Measurements from ENCODE around the gene MCRS1.
A peak's percentile ranks its signal among the peaks of the same experiment; 100 is the strongest.

MCRS1 gene

GRCh38 chr12:49583366-49584094 is 15.6 kb upstream of the MCRS1 start:
- peak in 6 of 10 donors; percentile 19 to 88 (median 26) for DNase-seq
- intact Hi-C loops (cut with DNase I): loop anchor here (5.0 kb wide), 1 partner anchor 226 kb away; no protein-coding TSS in a partner anchor

- DNase-seq: peak in 1 of 10 donors; percentile 7
- intact Hi-C loops (cut with DNase I): loop anchor here (5.0 kb wide), 1 partner anchor 226 kb away; no protein-coding TSS in a partner anchor
Observed at GRCh38 chr12:49582850-49583249, 14.9 kb upstream of the MCRS1 start.

- intact Hi-C loops (cut with DNase I): loop anchor here (5.0 kb wide), 1 partner anchor 225 kb away; no protein-coding TSS in a partner anchor
Observed at GRCh38 chr12:49582201-49582600, 14.3 kb upstream of the MCRS1 start.

GRCh38 chr12:49580572-49581535 is 12.9 kb upstream of the MCRS1 start:
- intact Hi-C loops (cut with DNase I): loop anchor here (5.0 kb wide), 1 partner anchor 224 kb away; no protein-coding TSS in a partner anchor
- DNase-seq: peak; percentile 41 to 96 (median 81)

More at GRCh38 chr12:49582201-49582600, 14.3 kb upstream of the MCRS1 start:
- no peak for DNase-seq

GRCh38 chr12:49578471-49579112 is 10.7 kb upstream of the MCRS1 start:
- intact Hi-C loops (cut with DNase I): no loop called here

GRCh38 chr12:49577589-49578315 is 9.8 kb upstream of the MCRS1 start:
- intact Hi-C loops (cut with DNase I): no loop called here
- DNase-seq: peak in 1 of 10 donors; percentile 39

More at GRCh38 chr12:49578471-49579112, 10.7 kb upstream of the MCRS1 start:
- DNase-seq: peak in 1 of 10 donors; percentile 50

- intact Hi-C loops (cut with DNase I): loop anchor here (5.0 kb wide), 1 partner anchor 54 kb away; the partner anchor contains the start of gene PRPF40B
- DNase-seq: peak in 1 of 10 donors; percentile 72
Observed at GRCh38 chr12:49568442-49569162, 660 bp upstream of the MCRS1 start.

DNA sequence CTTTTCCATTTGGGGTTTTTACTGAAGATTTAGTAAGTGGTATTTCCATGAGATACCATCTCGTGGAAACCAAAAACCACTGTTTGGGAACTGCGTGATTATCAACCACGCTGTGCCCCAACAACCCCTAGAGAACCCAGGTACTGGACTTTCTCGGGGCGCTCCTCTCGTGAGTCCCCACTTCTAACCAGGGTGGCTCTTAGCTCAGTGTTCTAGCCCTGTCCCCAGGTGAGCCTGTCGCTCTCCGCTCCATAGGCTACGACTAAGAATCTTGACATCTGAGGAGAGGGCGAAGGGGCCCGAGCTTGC is 686 bp downstream of the MCRS1 start:
- intact Hi-C loops (cut with DNase I): loop anchor here (5.0 kb wide), 1 partner anchor 55 kb away; the partner anchor contains the start of gene PRPF40B
- DNase-seq: no peak

- intact Hi-C loops (cut with DNase I): loop anchor here (5.0 kb wide), 1 partner anchor 56 kb away; the partner anchor contains the start of gene PRPF40B
- peak in 2 of 10 donors; percentile 50 to 81 for DNase-seq
Observed at GRCh38 chr12:49566361-49566760, 1.6 kb downstream of the MCRS1 start.

DNA sequence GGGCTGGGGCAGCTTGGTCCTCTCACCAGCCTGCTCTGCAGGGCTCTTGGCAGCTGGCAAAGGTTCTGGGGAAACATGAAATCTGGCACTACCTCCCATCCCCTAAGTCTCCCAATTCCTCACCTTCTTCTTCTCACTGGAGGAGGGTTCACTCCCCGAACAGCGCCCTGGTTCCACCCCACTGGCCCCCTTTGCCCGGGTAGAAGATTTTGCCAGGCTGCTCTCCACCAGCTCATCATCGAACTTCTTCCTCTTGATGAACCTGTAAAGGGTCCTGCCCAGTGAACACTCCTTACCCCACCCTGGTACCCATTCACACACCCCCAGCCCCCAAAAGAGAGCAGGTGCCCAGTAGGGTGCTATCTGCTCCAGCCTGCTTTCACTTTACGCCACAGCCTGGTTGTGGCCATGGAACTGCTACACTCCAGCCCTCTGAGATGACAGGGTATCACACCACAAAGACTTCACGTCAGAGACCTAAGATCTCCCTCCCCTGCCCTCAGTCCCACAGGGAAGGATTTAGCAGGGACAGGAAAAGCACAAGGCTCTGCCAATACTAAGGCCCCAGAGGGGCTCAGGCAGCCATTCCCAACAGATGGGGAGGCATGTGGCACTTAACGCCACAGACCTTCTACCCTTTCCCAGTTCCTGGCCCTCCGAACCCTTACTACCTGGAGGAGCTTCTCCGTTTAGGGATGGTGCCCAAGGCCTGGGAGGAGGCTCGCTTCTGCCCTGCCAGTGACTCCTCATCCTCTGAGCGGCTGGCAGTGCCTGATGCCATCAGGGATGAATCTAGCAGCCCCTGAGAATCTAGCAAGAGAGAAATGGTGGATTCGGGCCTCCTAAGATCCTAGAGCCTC is 2.3 kb downstream of the MCRS1 start:
- peak in 2 of 10 donors; percentile 62 to 70 for DNase-seq
- intact Hi-C loops (cut with DNase I): loop anchor here (5.0 kb wide), 1 partner anchor 57 kb away; the partner anchor contains the start of gene PRPF40B

GRCh38 chr12:49564686-49565405 is 3.1 kb downstream of the MCRS1 start:
- intact Hi-C loops (cut with DNase I): loop anchor here (5.0 kb wide), 1 partner anchor 57 kb away; the partner anchor contains the start of gene PRPF40B
- peak in 7 of 10 donors; percentile 57 to 95 (median 70) for DNase-seq

DNA sequence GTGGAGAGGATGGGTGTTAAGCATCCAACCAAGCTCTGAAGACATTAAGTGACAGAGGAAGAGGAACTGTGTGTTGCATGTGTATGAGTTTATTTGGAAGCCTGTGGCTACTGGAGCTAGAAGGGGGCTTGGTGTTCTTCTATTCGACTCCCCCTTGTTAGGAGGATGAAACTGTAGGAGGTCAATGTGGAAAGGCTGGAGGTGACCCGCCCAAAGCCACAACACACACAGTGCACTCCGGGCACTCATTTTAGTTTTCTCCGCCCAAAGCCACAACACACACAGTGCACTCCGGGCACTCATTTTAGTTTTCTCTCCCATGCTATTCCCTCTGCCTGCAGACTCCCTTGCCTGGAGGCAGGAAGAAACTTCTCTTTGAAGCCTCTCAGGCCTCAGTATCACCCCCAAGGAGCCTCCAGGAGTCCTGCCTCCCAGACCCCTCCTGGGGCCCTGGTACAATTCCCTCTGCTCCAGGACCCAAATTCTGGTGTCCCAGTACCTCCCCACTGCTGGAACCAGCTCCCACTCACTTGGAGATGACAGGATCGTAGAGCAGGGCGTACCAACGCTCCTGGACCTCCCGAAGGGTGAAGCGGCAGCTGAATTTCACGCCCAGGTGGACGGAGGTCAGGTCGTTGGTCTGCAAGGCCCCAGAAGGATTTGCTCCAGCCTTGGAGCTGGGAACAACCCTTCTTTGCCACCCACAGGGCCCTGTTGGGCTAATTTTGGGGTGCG is 3.8 kb downstream of the MCRS1 start:
- intact Hi-C loops (cut with DNase I): no loop called here
- peak in 2 of 10 donors; percentile 54 to 64 for DNase-seq

DNA sequence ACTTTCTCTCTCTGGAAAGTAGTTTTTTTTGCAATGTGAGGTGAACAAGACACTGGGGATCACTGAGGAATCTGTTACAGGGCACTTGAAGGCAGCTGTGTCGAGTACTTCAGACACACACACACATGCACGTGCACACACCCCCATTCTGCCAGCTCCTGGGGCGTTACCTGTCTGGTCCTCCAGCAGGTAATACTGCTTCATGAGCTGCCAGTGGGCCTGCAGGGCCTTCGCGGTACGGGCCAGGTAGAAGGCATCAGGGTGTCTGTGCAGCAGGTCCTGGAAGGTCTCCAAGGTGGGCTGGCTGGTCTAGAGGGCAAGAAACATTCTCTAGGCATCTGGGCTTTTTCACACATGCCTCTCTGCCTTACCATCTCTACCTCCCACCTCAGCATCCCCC is 5.1 kb downstream of the MCRS1 start:
- intact Hi-C loops (cut with DNase I): no loop called here
- peak in 1 of 10 donors; percentile 66 for DNase-seq

DNA sequence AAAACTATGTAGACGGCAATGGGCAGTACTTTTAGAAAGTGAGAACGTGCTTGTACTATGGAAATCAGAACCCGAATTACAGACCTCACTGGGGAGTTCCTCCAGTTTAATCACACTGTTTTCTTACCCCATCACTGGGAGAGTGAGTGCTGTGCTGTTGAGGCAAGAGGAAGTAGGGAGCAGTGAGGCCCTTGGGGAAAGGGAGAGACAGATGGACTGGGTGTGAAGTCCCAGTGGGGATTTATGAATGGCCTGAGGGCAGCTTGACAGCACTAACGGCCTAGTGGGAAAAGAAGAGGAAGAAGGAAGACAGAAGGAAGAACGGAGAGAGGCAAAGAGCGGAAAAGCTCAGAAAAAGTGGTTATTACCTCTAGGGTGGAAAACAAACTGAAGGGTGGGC is 5.7 kb downstream of the MCRS1 start:
- DNase-seq: no peak
- intact Hi-C loops (cut with DNase I): no loop called here

DNA sequence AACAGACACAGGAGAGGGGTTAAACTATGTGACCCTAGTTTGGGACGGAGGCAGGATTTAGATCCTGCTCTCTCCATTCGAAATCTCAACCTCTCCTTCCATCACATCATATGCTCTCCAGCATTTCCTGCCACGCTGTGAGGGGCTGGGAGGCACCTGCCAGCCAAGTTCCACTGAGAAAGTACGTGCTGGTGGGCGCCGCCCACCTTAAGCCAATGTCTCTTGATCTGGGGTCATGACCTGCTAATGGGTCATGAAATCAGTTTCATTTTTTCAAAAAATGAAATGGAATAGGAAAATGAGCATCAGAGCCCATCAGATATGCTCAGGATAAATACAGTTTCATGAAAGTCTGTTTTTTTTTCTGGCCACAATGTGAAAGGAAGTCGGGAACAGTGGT is 7.2 kb downstream of the MCRS1 start:
- peak in 2 of 10 donors; percentile 22 to 55 for DNase-seq
- intact Hi-C loops (cut with DNase I): no loop called here

GRCh38 chr12:49559011-49559675 is 8.8 kb downstream of the MCRS1 start:
- DNase-seq: peak in 3 of 10 donors; percentile 54 to 75 (median 59)
- intact Hi-C loops (cut with DNase I): no loop called here
